Bronchial epithelial cell (primary cell): ENCODE results near the gene VWA8. TPM values are rescaled to one million over a fixed set of nuclear protein-coding genes. Genes with fewer than 3 reads are reported as not detected.

Source experiments
- DNase-seq: peaks from one replicate; pipeline ENCODE4 v3.0.0-alpha.2; 2010; ENCODE audit warnings: low read depth
- FAIRE-seq: peaks from 2 replicates; lab custom pipeline; 2011; peaks lifted over from hg19 to GRCh38; lab: Jason Lieb, UNC
- H3K27me3 ChIP-seq: 2 replicates; pipeline ENCODE4 v1.5.1; 2011; ENCODE audit warnings: low read length; ENCODE audit not compliant: control insufficient read depth, insufficient read depth
- H3K36me3 ChIP-seq: 2 replicates; pipeline ENCODE4 v1.5.1; 2011; ENCODE audit warnings: low read length; ENCODE audit not compliant: control insufficient read depth, insufficient read depth
- H3K4me3 ChIP-seq: 2 replicates; pipeline ENCODE4 v1.5.1; 2011; ENCODE audit warnings: mild to moderate bottlenecking, low read depth, low read length, control low read depth
- total RNA-seq: library from RNA; depleted of rRNA; stranded (reverse); fragments of >200 nt; gene quantifications from 2 replicates; pipeline ENCODE4 v1.2.1, GENCODE V29; 2014
- TF ChIP-seq, protein P1 (sequence below): IDR thresholded peaks from 2 replicates; pipeline ENCODE4 v1.5.1; 2011; ENCODE audit warnings: mild to moderate bottlenecking, moderate library complexity, low read length, control low read depth, inconsistent platforms; ENCODE audit not compliant: insufficient read depth, severe bottlenecking

Gene VWA8
- total RNA-seq, 1 donor from 2014 or later, result 17.1 TPM

DNA sequence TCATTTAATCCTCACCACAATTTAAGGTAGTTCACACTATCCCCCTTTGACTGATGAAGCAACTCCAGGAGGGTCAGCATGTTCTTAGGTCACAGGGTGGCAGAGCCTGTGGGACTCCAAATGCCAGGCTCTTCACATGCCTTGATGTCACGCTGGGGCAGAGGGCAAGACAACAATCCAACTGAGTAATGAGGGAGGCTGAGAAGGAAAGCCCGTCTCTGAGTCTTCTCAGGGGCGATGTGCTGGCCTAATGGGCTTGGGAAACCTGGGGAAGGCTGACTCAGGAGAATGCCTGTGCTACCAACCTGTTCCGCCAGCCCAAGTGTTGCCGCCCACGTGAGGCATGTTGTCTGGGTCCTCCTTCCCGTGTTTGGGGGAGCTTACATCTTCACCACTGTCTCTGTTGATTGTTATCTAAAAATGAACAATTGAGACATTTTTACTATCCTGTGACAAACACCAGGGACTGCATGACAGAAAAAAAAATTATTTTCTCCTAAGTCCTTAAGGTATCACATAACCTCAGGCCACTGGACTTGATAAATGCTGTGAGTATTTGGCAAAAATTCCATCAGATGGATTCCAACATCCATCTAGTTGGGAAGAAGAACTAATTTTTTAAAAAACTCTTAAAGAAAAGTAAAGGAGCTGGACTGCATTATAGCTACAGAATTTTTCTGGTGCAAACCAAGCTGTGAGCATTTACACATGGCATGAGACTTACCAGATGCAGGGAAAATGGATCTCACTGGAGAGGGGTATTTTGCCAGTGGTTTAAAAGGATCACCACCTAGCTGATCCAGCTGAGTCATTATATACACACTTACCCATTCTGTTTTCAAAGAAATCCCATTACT lies 346.0 kb downstream of the VWA8 start:
- H3K27me3 ChIP-seq, result no peaks in the 10 kb centered on the region
- TF ChIP-seq, protein P1, sequence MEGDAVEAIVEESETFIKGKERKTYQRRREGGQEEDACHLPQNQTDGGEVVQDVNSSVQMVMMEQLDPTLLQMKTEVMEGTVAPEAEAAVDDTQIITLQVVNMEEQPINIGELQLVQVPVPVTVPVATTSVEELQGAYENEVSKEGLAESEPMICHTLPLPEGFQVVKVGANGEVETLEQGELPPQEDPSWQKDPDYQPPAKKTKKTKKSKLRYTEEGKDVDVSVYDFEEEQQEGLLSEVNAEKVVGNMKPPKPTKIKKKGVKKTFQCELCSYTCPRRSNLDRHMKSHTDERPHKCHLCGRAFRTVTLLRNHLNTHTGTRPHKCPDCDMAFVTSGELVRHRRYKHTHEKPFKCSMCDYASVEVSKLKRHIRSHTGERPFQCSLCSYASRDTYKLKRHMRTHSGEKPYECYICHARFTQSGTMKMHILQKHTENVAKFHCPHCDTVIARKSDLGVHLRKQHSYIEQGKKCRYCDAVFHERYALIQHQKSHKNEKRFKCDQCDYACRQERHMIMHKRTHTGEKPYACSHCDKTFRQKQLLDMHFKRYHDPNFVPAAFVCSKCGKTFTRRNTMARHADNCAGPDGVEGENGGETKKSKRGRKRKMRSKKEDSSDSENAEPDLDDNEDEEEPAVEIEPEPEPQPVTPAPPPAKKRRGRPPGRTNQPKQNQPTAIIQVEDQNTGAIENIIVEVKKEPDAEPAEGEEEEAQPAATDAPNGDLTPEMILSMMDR, result no peak
- no peak overlapping the region for H3K4me3 ChIP-seq
- FAIRE-seq, result no peak
- no peak for DNase-seq
- peaks cover 2% of the 10 kb centered on the region for H3K36me3 ChIP-seq

DNA sequence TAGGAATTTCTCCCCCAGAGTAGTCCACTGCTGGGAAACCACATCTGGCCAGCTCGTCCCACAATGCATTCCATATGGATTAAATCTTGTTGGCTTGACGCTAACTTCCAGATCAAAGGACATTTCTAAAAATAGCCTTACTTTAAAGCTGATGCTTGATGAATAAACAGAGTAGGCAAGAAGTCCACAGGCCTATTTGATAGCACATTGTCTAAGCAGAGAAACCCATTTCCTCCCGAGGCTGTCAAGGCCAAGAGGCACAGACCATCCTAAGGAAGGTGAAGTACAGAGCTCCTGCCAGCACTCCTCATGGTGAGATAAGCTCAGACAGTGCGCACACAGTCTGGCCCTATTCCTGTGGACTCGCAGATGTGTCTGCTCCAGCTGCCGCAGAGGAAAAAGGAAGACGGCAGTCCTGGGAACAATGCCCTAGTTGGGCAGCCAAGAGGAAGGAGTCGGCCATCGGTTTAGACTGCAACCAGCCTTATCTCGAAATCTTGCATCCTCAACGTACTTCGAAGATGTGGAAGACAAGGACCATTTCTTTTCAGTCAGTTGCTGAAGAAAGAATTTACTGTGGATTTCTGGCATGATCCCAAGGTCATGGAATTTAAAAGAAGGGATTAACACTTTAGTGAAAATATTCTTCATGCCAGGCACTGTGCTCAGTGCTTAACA lies 346.8 kb downstream of the VWA8 start:
- H3K27me3 ChIP-seq, result no peaks in the 10 kb centered on the region
- DNase-seq (peak; percentile 54), FAIRE-seq (no peak)
- no peak overlapping the region for H3K4me3 ChIP-seq
- TF ChIP-seq, protein P1, result no peak
- peaks cover 2% of the 10 kb centered on the region for H3K36me3 ChIP-seq

DNA sequence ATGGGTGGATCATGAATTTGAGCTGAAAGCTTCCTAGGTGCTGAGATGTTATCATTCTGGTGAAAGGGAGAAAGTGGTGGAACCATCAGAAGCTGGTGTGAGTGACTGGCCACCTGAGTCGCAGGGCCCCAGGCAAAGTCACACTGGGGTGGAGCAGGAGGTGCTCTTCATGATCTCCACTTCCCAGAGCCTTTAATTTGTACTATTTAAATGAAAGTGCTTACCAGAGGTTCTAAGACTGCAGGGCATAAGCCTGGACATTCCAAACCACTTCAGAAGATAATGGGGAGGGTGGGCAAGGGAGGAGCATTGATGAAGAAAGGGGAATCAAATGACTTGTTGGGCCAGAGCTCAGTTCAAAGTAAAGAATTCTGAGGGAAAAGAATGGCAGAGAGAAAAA lies 347.4 kb downstream of the VWA8 start:
- peaks cover 2% of the 10 kb centered on the region for H3K36me3 ChIP-seq
- DNase-seq, result no peak
- H3K27me3 ChIP-seq, result no peaks in the 10 kb centered on the region
- TF ChIP-seq, protein P1, result no peak
- FAIRE-seq, result no peak
- H3K4me3 ChIP-seq, result no peak overlapping the region

DNA sequence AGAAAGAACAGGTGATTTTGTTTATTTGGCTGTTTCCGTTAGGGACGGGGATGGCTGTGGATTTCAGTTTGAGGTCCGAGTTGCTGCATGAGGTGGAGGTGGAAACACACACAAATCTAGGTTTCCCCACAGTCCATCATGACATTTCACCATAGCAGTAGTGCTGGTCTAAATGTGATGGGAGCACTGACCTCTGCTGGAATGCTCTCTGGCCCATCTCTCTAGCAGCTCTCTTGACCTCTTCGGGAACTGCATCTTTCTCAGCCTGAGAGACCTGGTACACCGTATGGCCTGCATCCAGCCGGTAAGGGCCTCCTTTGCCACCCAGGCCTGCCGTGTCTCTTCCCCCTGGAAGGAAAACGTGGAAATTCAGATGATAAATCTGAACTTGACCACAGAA lies 349.5 kb downstream of the VWA8 start:
- no peak for DNase-seq
- H3K36me3 ChIP-seq, result peaks cover 2% of the 10 kb centered on the region
- H3K4me3 ChIP-seq, result no peak overlapping the region
- no peaks in the 10 kb centered on the region for H3K27me3 ChIP-seq
- FAIRE-seq, result no peak
- TF ChIP-seq, protein P1, result no peak

DNA sequence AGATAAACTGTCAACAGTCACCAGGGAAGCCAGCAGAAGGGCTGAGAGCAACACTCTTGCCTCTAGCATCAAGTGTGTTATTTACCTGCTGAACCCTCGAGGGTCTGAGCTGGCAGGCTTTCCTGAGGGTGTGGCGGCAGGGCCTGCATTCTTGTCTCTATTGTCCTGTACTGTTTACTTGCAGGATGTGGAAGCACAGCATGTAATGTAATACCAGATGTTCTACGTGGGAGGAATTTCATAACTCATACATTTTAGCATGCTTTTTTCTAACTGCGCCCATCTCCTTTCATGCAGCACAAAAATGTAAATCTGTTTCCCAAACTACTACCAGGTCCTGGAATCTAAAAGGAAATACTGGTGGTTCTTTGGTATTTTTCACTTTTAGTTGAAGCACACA lies 350.5 kb downstream of the VWA8 start:
- peak; percentile 43 for FAIRE-seq
- peak; percentile 98 for DNase-seq
- H3K27me3 ChIP-seq, result no peaks in the 10 kb centered on the region
- no peak overlapping the region for H3K4me3 ChIP-seq
- H3K36me3 ChIP-seq, result peaks cover 2% of the 10 kb centered on the region
- TF ChIP-seq, protein P1, result no peak
